ENCODE results near the gene MAP3K1.
A peak's percentile ranks its signal among the peaks of the same experiment; 100 is the strongest.

The MAP3K1 gene

DNA sequence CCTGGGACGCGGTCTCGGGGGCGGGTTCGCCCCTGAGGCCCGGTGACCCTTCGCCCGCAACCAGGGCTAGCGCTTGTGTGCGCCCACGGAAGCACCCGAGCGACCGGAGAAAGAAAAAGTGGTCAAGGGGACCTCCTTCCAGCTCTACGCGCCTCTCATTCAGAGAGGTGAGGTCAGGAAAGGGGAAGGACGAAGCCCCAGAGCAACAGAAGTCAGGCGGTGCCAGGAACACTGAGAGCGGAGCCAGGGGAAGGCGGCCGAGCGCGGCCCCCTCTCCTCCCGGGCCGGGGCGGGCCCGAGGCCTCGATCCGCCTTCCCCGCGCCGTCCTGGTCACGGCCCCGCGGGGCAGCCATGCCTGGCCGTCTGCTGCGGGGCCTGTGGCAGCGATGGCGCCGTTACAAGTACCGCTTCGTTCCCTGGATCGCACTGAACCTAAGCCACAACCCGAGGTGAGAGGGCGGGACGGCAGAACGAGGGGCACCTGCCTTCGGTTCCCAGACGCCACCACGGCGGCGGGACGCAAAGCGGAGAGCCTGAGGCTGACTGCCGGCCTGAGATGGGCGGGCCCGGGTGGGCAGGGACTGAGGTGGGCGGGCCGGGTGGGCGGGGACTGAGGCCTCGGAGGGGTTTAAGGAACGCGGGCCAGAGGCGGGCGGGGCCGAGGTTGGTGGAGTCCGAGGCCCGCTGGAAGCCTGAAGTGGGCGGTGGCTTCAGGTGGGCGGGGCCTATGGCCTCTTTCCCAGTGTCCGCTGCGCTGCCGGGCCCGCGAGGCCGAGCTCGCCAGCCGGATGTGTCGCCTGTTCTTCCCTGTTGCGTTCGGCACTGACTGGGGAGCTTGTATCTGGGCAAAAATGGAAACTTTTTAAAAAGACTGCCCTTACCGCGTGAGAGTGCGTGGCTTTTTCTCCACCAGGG lies 94.2 kb downstream of the MAP3K1 start, which contains the start of gene SETD9:
SETD9 (plus strand) TSS at position 303 of the 916 bp plus-strand sequence; CDS start at position 353, 50 bp downstream.
- peak; percentile 94 for DNase-seq (ENCODE audit: low read depth)

DNA sequence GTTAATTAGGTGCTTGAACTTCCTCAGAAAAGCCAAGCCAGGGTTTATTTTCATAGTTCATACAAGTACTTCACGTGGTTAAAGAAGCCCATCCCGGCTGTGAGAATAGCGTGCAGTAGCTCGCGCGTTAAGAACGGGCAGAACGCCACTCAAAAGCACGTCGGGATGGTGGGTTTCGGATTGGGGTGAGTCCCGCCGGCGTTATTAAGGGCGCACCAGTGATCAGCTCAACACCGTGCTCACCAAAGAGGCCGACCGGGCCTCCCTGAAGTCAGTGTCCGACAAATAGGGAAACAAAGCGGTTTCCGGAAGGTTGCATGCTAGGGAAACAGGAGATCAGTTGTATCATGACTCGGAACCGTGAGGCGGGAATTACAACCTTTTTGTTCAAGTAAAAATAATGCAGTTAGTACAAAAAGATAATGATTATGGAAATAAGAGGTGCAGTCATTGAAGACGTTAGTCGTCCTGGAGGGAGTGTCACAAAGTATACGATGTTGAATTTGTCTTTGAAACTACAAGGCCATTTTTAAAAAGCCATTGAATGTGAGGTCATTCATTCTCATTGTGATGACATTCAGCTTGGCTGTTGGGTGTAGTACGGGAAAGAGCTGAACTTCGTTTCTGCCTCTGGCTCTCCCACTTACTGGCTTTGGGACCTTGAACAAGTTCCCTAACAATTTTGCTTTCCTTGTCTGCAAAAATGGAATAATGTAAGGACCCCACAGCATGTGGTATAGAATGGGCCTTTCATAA lies 95.0 kb downstream of the MAP3K1 start:
- DNase-seq (ENCODE audit: low read depth) = peak; percentile 25

DNA sequence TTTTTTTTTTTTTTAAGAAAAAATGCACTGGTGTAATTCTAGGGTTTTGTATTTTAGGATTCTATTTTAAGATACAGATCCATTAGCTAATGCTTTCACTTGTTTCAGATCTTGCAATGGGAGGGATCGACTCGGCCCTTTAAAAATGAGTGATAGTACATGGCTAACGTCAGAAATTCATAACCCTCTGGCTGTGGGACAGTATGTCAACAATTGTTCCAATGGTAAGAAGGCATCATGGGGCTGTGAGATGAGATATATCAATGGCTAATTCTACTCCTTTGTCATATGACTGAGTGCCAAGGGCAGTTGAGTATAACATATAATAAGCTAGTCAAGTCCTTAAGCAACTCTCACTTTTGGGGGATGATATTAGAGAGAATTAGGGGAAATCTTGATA lies 98.4 kb downstream of the MAP3K1 start:
- DNase-seq (ENCODE audit: low read depth) = no peak

DNA sequence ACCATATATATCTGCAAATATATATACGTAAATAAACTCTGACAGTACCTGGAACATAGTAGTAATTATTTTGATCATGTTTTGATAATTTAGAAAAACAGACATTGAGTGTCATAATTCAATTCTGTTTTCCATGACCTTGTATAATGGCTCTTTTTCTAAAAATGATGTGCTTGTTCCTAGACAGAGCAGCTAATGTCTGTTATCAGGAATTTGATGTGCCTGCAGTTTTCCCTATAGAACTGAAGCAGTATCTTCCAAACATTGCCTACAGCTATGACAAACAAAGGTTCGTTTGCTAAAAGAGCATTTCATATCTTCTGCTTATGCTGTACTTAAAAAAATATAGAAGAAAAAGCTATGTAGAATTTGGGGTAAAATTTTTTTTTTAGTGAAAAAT lies 99.3 kb downstream of the MAP3K1 start:
- no peak for DNase-seq (ENCODE audit: low read depth)

DNA sequence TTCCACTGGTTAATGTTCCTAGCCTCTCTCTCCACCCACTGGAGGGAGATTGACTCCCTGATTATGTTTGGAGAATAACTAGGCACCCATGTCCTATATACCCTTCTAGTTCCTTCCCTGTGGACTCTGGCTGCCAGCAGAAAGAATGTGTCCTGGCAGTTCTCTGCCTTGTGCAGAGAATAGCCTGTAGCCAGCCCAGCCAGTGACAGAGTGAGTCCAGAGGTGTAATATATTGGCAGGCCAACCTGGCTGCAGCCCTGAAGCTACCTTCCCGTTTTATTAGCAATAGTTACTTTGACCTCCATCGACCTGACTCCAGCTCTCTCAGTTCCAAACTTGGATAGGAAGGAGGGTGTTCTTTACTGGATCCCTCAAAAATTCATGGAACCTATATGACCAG lies 102.2 kb downstream of the MAP3K1 start:
- DNase-seq (ENCODE audit: low read depth) = no peak

DNA sequence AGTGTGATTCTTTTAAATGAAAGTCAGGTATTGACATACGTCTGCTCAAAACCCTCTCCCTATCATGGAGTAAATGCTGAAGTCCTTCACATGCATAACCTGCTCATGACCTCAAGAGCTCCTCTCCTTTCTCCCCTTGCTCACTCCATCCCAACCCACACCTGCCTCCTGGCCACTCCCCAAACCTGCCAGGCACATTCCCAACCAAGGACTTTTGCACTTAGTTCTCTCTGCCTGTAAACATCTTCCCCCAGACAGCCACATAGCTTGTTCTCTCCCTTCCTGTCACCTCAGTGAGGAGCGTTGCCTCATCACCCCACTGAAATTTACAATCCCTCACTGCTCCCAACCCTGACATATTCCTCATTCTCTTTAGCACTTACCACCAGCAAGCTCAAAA lies 102.7 kb downstream of the MAP3K1 start:
- DNase-seq (ENCODE audit: low read depth) = no peak

DNA sequence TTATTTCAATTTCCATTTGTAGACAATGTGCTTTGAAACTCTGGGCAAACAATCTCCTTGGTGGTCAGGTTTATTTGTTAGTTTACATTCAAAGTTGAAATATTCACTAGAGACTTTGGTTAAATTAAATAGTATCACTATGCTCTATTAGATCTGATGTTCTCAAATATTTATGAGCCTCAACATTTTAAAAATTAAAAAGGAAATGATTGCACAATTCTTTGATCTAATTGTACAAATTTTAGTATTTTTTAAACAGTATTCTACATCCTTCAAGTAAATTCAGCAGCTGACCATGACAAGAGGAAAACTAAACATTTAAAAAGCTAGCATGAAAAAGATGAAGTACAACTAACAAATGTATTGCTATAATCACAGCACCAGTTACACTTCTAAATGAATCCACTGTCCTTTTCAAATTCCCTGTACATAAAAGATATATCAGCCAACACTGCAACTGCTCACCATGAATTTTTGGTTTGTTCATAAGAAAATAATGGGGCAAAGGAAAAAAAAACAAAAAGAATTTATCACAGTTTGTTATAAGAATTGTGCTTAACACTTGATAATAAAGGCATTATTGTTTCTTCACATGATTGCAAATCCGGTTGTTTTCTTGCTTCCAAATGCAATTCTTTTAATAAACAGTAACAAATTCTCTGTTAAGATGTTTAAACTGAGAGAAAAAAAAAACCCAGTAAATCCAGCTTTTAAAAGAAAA lies 104.8 kb downstream of the MAP3K1 start:
- DNase-seq (ENCODE audit: low read depth) = no peak

DNA sequence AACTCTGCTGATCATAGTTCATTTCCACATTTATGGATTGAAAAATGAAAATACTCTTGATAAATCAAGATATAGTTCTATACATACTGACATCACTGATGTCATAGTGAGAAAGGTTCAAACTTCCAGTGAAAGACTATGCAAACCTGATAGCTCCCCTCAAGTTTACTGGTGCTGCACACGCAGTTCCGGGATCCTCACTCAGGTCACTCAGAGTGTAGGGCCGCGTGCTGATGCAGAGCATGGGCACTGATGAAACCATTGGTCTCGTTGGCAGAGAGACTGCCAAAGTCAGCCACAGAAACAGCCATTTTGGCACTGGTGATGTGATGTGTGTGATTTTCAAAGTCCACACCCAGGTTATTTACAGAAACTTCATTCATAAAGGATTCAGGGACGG lies 107.6 kb downstream of the MAP3K1 start:
- no peak for DNase-seq (ENCODE audit: low read depth)

DNA sequence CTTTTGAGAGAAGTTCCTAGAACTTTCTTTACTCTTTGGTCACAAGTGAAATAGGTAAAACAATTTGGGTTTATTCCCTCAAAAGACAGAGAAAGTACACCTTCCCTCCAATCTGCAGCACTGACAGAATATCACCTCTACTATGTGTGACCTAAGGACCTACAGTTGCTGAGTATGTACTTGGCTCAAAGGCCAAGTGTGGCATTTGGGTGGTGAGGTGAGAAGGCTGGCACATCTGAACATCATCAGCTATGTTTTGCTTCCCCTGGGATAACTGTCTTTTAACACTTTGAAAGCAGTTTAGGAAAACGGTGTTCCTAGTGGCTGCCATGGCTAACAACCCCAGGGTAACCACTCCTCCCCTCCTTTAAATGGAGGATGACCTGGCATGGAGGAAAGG lies 119.0 kb downstream of the MAP3K1 start:
- DNase-seq (ENCODE audit: low read depth) = no peak

DNA sequence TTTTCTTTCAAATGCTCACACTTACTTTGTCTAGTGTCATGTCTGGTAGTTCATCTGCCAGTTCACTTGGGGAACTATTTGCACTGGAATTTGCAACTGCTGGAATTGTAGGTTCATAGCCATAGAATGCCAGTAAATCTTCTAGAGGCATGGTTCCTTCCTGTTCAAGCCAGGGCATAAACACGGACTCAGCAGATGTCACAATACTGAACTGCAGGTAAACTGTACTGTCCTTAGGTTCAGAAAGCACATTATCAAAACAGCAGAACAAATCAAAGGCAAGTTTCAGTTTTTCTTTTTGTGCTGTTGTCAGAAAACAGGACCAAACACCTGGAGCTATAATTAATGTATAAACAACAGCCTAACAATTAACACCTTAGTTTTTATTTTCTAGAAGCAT lies 123.5 kb downstream of the MAP3K1 start:
- DNase-seq (ENCODE audit: low read depth) = no peak

DNA sequence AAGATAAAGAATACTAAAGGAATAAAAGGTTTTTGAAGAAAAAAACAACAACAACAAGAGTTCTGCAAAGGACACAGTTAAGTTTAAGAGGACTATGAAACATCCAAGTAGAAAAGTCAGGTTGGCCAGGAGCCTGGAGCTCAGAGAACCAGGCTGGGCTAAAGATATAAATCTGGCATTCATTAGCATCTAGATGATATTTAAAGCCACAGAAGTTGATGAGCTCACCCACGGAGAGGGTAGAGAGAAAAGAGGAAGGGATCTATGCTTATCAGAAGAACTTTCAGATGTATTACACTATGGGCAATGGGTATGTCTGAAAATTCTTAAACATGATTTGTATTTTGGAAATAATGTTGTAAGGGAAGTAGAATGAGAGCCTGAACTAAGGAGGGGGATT lies 126.6 kb downstream of the MAP3K1 start:
- DNase-seq (ENCODE audit: low read depth) = no peak

All from activated T-cell treated with anti-CD3 and anti-CD28 coated beads for 48 hours (primary cell).